GM12878 (cell line): ENCODE data around the gene CSH1. TPM values are rescaled to one million over a fixed set of nuclear protein-coding genes. Genes with fewer than 3 reads are reported as not detected.
"Not testable (repeated sequence)": the region's sequence is repeated elsewhere in the genome, so short reads cannot be mapped to it uniquely, and the experiment has no call there.

Source experiments
- ATAC-seq: fragments of 200-7000 bp; cut with Tn5 transposase; 3 replicates; pipeline ENCODE4 v1.9.1; 2020; ENCODE audit warnings: mild to moderate bottlenecking, moderate library complexity
- BruUV-seq: library from RNA; stranded (reverse); fragments of 400-500 nt; replicated peaks from 2 replicates; lab custom pipeline; 2021; lab: Mats Ljungman, UMichigan
- CTCF ChIA-PET: fragments of 300-600 bp; sonication (Branson Sonifier 250); formaldehyde crosslinking; extraction: SDS; loops from one replicate; lab custom pipeline; 2021; ENCODE audit warnings: inconsistent platforms; lab: Yijun Ruan, JAX
- POLR2A ChIA-PET: fragments of 350-600 bp; formaldehyde crosslinking; extraction: SDS; loops from one replicate; lab custom pipeline; 2021; ENCODE audit warnings: inconsistent platforms; lab: Charles Lee
- RAD21 ChIA-PET: fragments of 300-600 bp; sonication (Branson Sonifier 250); formaldehyde crosslinking; loops from one replicate; lab custom pipeline; 2023; ENCODE audit warnings: antibody characterized with exemption; ENCODE audit not compliant: unreplicated experiment; lab: Charles Lee
- SMC1A ChIA-PET: fragments of 300-600 bp; sonication (Branson Sonifier 250); formaldehyde crosslinking; loops from one replicate; lab custom pipeline; 2023; ENCODE audit not compliant: unreplicated experiment, uncharacterized antibody; lab: Charles Lee
- DNase-seq: peaks from one replicate; pipeline ENCODE4 v3.0.0-alpha.2; 2011; ENCODE audit warnings: low read depth, low spot score
- FAIRE-seq: peaks from 3 replicates; lab custom pipeline; 2011; peaks lifted over from hg19 to GRCh38; lab: Jason Lieb, UNC
- H2AFZ ChIP-seq: 2 replicates; pipeline ENCODE4 v1.6.0; 2011; ENCODE audit warnings: low read depth, low read length, control low read depth; ENCODE audit not compliant: control insufficient read depth
- H3K27ac ChIP-seq: 2 replicates; pipeline ENCODE4 v1.5.1; 2011; ENCODE audit warnings: control low read depth; ENCODE audit not compliant: control insufficient read depth, insufficient read depth
- H3K27me3 ChIP-seq, 2 experiments: replicated peaks in 1 of 2; 2 replicates each; pipeline versions ENCODE4 v1.6.0 to v1.6.1; 2011; ENCODE audit warnings: low read length in 1 of 2; ENCODE audit not compliant: control insufficient read depth in 2 of 2, insufficient read depth in 2 of 2
- H3K36me3 ChIP-seq, 2 experiments: 2 replicates each; pipeline ENCODE4 v1.5.1; 2011; ENCODE audit warnings: low read length in 1 of 2; ENCODE audit not compliant: control insufficient read depth in 2 of 2, insufficient read depth in 2 of 2
- H3K4me1 ChIP-seq: 2 replicates; pipeline ENCODE4 v1.6.1; 2011; ENCODE audit warnings: mild to moderate bottlenecking, low read length, moderate library complexity, mixed read lengths; ENCODE audit not compliant: control insufficient read depth, insufficient read depth
- H3K4me2 ChIP-seq: 2 replicates; pipeline ENCODE4 v1.6.0; 2011; ENCODE audit warnings: control low read depth; ENCODE audit not compliant: control insufficient read depth, insufficient read depth
- H3K4me3 ChIP-seq: fragments of 200-600 bp; sonication (generic); 2 replicates; pipeline ENCODE4 v1.5.1; 2016
- H3K79me2 ChIP-seq: 2 replicates; pipeline ENCODE4 v1.6.0; 2011; ENCODE audit warnings: low read length; ENCODE audit not compliant: control insufficient read depth, insufficient read depth
- H3K9ac ChIP-seq: 2 replicates; pipeline ENCODE4 v1.8.0; 2011; ENCODE audit warnings: low read length, control low read depth, mixed read lengths; ENCODE audit not compliant: control insufficient read depth, insufficient read depth
- H3K9me3 ChIP-seq: replicated peaks from 3 replicates; pipeline ENCODE4 v1.5.1; 2011; ENCODE audit warnings: mild to moderate bottlenecking, low read length; ENCODE audit not compliant: control insufficient read depth, insufficient read depth
- H4K20me1 ChIP-seq: 2 replicates; pipeline ENCODE4 v1.6.0; 2011; ENCODE audit not compliant: control insufficient read depth, insufficient read depth
- WGBS: methylation state at CpG from one replicate; pipeline ENCODE4 v1.1.6; 2016; ENCODE audit warnings: low lambda C conversion rate; ENCODE audit not compliant: insufficient replicate concordance, insufficient coverage; ENCODE audit errors: missing lambda C conversion rate; 5-methylcytosine and 5-hydroxymethylcytosine counted together
- in situ Hi-C: fragments of 300-500 bp; cut with MboI; formaldehyde crosslinking; loops from 9 replicates; pipeline ENCODE4 v1.14.3; 2018; ENCODE audit warnings: mixed read lengths
- intact Hi-C: fragments of 100-400 bp; cut with micrococcal nuclease; formaldehyde crosslinking; loops from one replicate; pipeline ENCODE4 v1.14.2; 2022; ENCODE audit not compliant: unreplicated experiment
- polyA plus RNA-seq, 11 experiments: library from polyadenylated mRNA; depleted of rRNA in 4 of 11; unstranded in 6 of 11; stranded (reverse) in 5 of 11; fragments of >200 nt; fragmentation: Nextera tagmentation in 4 of 11; fragmentation: Illumina TruSeq in 1 of 11; extraction: Ambion mirVana in 4 of 11; extraction: Trizol in 1 of 11; gene quantifications; 1 replicate in 1 of 11; 2 replicates in 10 of 11; pipeline versions ENCODE4 v1.2.1 to v1.2.3, GENCODE V29; 2011 to 2016; ENCODE audit warnings: inconsistent platforms in 2 of 11, missing spikeins in 2 of 11, low read depth in 1 of 11
- total RNA-seq, 4 experiments: library from RNA; depleted of rRNA in 3 of 4; stranded (reverse); fragments of >200 nt in 3 of 4; fragmentation: Illumina TruSeq in 1 of 4; extraction: Trizol in 1 of 4; gene quantifications; 2 replicates each; pipeline versions ENCODE4 v1.2.1 to v1.2.3, GENCODE V29; 2013 to 2021
- TF ChIP-seq, protein P1 (sequence below), 3 experiments: IDR thresholded peaks in 2 of 3; conservative IDR thresholded peaks in 1 of 3; 2 replicates each; pipeline ENCODE4 v1.5.1; 2011; ENCODE audit warnings: low read depth in 3 of 3, low read length in 3 of 3, mild to moderate bottlenecking in 3 of 3, control low read depth in 2 of 3, moderate library complexity in 2 of 3, inconsistent platforms in 1 of 3, mixed read lengths in 1 of 3; ENCODE audit not compliant: control insufficient read depth in 2 of 3, insufficient read depth in 1 of 3; ENCODE audit errors: extremely low read depth in 1 of 3

Gene CSH1
- total and polyA plus RNA-seq, 10 of the 15 experiments (the other 5 are each of a cell fraction or from before 2014, with no cell fraction given): not detected

DNA sequence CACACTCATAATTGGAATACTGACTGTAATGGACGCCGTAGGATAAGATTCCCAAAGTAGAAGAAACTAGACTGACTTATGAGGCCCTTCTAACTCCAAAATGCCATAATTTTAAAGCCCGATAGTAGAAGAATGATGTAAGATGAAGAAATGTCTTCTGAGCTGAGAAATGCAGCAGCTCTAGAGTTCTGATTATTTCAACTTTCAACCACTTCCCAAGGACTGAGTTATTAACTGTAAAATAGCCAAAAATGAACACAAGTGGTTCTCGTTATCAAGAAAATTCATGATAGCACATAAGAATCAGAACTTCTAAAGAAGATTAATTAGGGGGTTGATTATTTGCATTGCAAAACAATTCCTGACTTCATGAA is 26.1 kb downstream of the CSH1 start:
- DNase-seq, H3K27me3 ChIP-seq, ATAC-seq, H3K36me3 ChIP-seq, FAIRE-seq, H4K20me1 ChIP-seq, POLR2A ChIA-PET, BruUV-seq, H2AFZ ChIP-seq, H3K4me1 ChIP-seq, H3K79me2 ChIP-seq, H3K9me3 ChIP-seq, H3K4me2 ChIP-seq, H3K4me3 ChIP-seq, RAD21 ChIA-PET, in situ Hi-C loops, H3K9ac ChIP-seq, intact Hi-C loops, H3K27ac ChIP-seq: not testable (repeated sequence)
- ChIA-PET CTCF (interaction anchor here (0.6 to 1.3 kb wide), 5 partner anchors 10 to 87 kb away, joined by 3 to 5 read pairs (median 3); no protein-coding TSS in a partner anchor), SMC1A (interaction anchor here (0.8 kb wide), 1 partner anchor 29 kb away, joined by 3 read pairs; no protein-coding TSS in a partner anchor)
- WGBS: 37% methylated on average over 4 of the region's 4 CpGs

DNA sequence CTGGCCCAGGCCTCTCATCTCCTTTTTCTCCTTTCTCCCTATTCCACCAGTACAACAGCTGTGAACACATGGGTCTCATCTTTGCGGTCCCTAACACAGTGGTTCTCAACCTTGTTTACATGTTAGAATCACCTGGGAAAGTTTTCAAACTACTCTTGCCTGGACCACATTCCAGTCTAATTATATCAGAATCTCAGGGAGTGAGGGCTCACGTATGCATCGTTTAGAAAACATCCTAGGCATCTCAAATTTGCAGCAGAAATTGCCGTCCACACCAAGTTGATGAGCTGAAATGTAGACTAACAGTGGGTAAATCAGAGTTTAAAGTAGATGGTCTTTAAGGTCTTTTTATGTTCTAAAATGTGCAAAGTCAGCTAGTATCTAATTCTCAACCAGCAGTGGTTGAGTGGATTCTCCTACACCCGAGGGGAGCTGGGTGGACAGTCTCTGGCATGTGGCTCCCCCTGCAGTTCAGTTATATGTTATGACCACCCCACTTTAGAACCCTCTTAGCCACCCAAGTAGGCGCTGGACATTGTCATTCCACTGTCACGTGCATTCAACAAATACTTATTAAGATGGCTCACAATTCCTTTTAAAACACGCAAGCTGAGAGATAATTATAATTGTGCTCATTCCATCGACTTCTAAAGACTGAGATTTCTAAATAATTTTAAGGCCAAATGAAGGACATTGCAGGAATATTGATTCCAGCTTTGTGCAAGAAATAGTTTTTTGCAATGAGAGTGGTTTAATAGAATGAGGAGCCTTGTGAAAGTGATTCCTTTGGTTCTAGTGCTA is 26.7 kb downstream of the CSH1 start:
- intact Hi-C loops: not testable (repeated sequence)

More for the DNA sequence above, 26.7 kb downstream of the CSH1 start:
- H3K79me2 ChIP-seq, FAIRE-seq, POLR2A ChIA-PET, H3K27me3 ChIP-seq, H4K20me1 ChIP-seq, H3K4me1 ChIP-seq, H3K9me3 ChIP-seq, BruUV-seq, H3K36me3 ChIP-seq, RAD21 ChIA-PET, H2AFZ ChIP-seq, DNase-seq, H3K4me2 ChIP-seq, H3K4me3 ChIP-seq, H3K9ac ChIP-seq, H3K27ac ChIP-seq, in situ Hi-C loops: not testable (repeated sequence)
- ChIA-PET SMC1A (interaction anchor here (0.6 to 0.9 kb wide), 3 partner anchors 9 to 28 kb away, joined by 3 read pairs; no protein-coding TSS in a partner anchor), CTCF (interaction anchor here (0.7 to 1.3 kb wide), 4 partner anchors 9 to 87 kb away, joined by 3 to 5 read pairs (median 3); no protein-coding TSS in a partner anchor)
- TF ChIP-seq, protein P1, sequence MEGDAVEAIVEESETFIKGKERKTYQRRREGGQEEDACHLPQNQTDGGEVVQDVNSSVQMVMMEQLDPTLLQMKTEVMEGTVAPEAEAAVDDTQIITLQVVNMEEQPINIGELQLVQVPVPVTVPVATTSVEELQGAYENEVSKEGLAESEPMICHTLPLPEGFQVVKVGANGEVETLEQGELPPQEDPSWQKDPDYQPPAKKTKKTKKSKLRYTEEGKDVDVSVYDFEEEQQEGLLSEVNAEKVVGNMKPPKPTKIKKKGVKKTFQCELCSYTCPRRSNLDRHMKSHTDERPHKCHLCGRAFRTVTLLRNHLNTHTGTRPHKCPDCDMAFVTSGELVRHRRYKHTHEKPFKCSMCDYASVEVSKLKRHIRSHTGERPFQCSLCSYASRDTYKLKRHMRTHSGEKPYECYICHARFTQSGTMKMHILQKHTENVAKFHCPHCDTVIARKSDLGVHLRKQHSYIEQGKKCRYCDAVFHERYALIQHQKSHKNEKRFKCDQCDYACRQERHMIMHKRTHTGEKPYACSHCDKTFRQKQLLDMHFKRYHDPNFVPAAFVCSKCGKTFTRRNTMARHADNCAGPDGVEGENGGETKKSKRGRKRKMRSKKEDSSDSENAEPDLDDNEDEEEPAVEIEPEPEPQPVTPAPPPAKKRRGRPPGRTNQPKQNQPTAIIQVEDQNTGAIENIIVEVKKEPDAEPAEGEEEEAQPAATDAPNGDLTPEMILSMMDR (IDR thresholded peaks at IDR 0.05 in 2 of 3, conservative IDR thresholded peaks at IDR 0.05 in 1 of 3; ENCODE audit: control insufficient read depth in 2 of 3, extremely low read depth in 1 of 3, insufficient read depth in 1 of 3, low read depth in 3 of 3, low read length in 3 of 3): peak in 1 of 3 experiments; percentile 23; a peak in 1 of 6 replicates
- 32% methylated on average over 9 of the region's 9 CpGs for WGBS
- peak; percentile 70 for ATAC-seq
